Fibroblast of villous mesenchyme (primary cell): ENCODE results near the gene LHX3. TPM values are rescaled to one million over a fixed set of nuclear protein-coding genes. Genes with fewer than 3 reads are reported as not detected.
"Not testable (repeated sequence)": the region's sequence is repeated elsewhere in the genome, so short reads cannot be mapped to it uniquely, and the experiment has no call there.

Experiments
- DNase-seq: peaks from one replicate; pipeline ENCODE4 v3.0.0-alpha.2; 2010; ENCODE audit warnings: low read depth
- H3K4me3 ChIP-seq: 2 replicates; pipeline ENCODE4 v1.5.1; 2011; ENCODE audit warnings: low read depth, mild to moderate bottlenecking, low read length
- CTCF ChIP-seq: IDR thresholded peaks from 2 replicates; pipeline ENCODE4 v1.5.1; 2012; ENCODE audit warnings: low read depth, mild to moderate bottlenecking, low read length; ENCODE audit not compliant: insufficient read depth
- total RNA-seq: library from RNA; depleted of rRNA; stranded (reverse); fragments of >200 nt; gene quantifications from 2 replicates; pipeline ENCODE4 v1.2.3, GENCODE V29; 2012

LHX3 gene
- total RNA-seq, 1 donor, result not detected

- no peak for TF ChIP-seq CTCF
- H3K4me3 ChIP-seq, result no peak overlapping the region
- DNase-seq, result no peak
Measured at GRCh38 chr9:136152543-136152866, 52.4 kb downstream of the LHX3 start.

GRCh38 chr9:136151848-136152542 is 52.9 kb downstream of the LHX3 start:
- H3K4me3 ChIP-seq, result no peak overlapping the region
- DNase-seq, result no peak
- TF ChIP-seq CTCF, result no peak

GRCh38 chr9:136151214-136151804 is 53.6 kb downstream of the LHX3 start:
- TF ChIP-seq CTCF, result no peak
- no peak overlapping the region for H3K4me3 ChIP-seq
- DNase-seq, result no peak

GRCh38 chr9:136150664-136151213 is 54.2 kb downstream of the LHX3 start:
- H3K4me3 ChIP-seq, DNase-seq: not testable (repeated sequence)

GRCh38 chr9:136149853-136150252 is 55.1 kb downstream of the LHX3 start:
- TF ChIP-seq CTCF, result no peak
- no peak for DNase-seq
- H3K4me3 ChIP-seq, result no peak overlapping the region

GRCh38 chr9:136149337-136149736 is 55.6 kb downstream of the LHX3 start:
- DNase-seq, result no peak
- no peak for TF ChIP-seq CTCF

GRCh38 chr9:136148766-136149165 is 56.2 kb downstream of the LHX3 start:
- no peak for TF ChIP-seq CTCF
- no peak overlapping the region for H3K4me3 ChIP-seq
- DNase-seq, result no peak

More at GRCh38 chr9:136149337-136149736, 55.6 kb downstream of the LHX3 start:
- H3K4me3 ChIP-seq, result no peak overlapping the region
